NCI-H1930 (cell line): ENCODE measurements around the gene TSHR.
A peak's percentile ranks its signal among the peaks of the same experiment; 100 is the strongest.

ENCODE experiments used
- DNase-seq, 2 experiments: peaks; one replicate each; lab custom pipeline; 2025; lab: John Stamatoyannopoulos, UW

Gene TSHR

DNA sequence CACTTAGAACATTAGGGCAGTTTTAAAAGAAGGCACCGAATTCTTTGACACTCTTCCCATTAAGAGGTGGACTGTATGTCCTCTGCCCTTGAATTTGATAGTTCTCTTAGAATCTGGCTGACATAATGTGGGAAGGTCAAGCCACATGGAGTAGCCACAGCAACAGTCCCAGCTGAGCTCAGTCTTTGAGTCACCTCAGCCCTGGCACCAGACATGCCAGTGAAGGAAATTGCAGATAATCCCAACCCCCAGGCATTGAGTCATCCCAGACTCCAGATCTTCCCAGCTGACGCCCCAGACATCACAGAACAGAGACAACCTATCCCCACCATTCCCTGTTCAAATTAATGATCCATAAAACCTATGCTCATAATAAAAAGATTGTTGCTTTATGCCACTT is 181.9 kb downstream of the TSHR start:
- no peak for DNase-seq

DNA sequence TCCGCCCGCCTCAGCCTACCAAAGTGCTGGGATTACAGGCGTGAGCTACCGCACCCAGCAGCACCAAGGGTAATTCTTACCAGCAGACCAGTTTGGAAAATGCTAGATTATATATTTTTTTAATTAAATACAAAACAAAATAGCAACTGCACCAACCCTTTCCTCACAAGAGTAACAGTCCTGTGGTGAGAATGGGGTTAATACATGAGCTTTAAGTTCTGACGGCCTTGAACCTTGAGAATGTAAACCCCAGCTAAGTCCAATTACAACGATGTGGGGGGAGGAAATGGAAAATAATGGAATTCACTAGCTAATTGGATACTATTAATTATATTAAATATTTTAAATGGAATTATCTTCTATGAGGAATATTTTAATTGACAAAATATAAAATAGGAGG is 183.0 kb downstream of the TSHR start:
- no peak for DNase-seq

DNA sequence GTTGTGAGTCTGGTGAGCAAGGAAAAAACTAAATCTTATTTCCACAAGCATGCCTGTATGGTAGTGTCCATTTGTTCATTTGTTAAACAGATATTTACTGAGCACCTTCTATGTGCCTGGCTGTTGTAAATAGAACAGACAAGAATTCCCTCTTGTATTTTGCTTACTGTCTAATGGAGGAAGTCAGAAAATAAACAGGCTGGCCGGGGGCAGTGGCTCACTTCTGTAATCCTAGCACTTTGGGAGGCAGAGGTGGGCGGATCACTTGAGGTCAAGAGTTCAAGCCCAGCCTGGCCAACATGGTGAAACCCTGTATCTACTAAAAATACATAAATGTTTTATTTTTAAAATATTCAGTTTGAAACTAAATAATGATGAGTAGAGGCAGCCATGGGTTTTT is 186.0 kb downstream of the TSHR start:
- DNase-seq, result no peak

DNA sequence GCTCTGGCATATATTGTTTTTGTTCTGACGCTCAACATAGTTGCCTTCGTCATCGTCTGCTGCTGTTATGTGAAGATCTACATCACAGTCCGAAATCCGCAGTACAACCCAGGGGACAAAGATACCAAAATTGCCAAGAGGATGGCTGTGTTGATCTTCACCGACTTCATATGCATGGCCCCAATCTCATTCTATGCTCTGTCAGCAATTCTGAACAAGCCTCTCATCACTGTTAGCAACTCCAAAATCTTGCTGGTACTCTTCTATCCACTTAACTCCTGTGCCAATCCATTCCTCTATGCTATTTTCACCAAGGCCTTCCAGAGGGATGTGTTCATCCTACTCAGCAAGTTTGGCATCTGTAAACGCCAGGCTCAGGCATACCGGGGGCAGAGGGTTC is 188.4 kb downstream of the TSHR start:
- no peak for DNase-seq

DNA sequence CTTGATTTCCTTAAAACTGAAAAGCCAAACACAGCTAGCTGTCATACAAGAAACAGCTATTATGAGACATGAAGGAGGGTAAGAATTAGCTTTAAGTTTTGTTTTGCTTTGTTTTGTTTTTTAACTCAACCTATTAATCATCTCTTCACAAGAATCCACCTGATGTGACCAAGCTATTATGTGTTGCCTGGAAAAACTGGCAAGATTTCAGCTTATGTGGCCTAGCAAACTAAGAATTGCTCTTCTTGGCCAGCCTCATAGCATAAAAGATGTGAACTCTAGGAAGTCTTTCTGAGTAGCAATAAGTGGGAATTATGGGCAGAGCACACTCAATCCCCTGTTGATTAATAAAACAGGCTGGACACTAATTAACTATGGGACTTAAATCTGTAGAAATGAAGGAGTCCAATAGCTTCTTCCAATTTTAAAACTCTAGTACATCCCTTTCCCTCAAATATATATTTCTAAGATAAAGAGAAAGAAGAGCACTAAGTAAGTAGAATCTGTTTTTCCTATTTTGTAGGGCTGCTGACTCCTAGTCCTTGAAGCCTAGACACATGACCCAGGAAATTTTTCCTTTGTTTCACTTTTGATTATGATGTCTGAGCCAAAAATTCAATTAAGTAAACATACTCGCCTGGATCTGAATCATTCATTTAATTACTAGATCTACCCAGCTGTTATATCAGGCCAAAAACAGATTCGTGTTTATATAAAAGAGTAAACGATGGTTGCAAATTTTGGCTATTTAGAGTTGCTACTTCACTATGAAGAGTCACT is 189.6 kb downstream of the TSHR start:
- no peak for DNase-seq

DNA sequence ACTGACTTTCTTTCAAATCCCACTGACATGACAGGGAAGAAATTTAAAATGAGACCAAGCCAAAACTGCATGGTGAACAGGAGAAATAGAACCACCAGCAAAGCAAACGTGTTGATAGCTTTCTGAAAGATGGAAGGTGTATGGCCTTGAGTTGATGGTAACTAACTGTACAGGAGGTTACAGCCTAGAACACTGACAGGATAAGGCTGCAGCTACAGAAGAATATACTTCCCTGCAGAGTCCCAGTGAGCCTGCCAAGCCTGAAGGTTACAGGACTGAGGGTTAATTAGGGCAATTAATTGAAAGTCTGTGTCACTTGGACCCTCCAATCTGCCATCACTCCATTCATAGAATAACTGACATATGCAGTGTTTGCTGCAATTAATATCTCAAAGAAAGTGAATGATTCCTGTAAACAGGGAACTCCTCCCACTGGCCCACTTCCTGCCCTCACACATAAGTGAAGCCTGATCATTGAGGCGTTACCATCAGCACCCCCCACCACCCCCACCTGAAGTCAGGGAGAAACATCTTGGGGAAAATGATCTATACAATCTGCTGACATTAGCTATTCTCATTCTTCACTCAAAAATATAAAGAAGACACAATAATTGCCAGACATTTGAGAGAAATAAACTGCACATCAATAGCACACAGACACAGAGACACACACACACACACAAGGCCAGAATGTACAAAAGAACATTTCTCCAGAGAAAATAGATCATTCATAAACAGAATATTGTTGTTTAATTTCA is 191.9 kb downstream of the TSHR start:
- no peak for DNase-seq

DNA sequence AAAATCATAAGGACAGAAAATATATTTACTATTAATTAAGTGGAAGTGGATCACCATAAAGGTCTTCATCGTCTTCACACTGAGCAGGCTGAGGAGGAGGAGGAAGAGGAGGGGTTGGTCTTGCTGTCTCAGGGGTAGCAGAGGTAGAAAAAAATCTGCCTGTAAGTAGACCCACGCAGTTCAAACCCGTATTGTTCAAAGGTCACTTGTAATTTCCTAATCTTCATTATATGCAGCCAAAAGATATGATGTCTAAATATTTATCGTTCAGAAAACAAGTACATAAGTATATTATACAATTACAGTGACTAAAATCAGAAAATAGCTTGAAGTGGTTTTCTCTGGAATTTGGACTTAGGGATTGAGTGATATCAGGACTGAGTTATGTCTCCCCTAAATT is 193.2 kb downstream of the TSHR start:
- DNase-seq, result no peak

DNA sequence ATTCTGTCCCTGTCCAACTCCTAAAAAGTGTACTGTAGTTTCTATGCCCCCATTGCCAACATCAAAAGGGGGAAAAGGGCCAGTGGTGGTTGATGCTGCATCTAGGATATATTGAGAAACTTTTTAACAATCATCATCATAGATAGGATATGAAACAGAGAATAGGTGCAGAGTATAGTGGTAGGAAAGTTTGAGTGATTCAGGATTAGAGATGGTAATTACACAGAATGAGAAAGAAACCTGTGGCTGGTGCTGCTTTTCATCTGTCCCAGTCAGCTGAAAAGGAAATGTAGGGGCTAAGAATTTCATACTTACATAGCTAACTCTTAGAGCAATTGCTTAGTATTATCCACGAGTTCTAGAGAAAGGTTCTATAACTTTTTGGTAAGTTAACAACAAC is 197.8 kb downstream of the TSHR start:
- no peak for DNase-seq

DNA sequence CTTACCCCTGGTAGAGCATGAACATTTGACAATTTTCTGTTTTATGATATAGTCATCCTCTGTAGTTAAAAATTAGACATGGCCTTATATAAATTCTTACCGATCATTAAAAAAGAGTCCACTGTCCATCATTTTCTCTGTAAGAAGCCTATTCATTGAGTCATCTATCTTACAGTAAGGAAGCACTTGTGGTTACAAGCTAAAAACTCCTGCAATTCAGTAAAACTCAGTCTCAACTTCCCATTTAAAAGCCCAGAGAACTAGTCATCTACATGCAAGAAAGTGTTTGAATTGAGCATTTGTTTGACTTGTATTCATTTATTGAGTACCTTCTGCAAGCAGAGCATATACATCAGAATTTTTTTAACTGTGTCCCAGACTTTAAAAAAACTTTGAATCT is 202.0 kb downstream of the TSHR start:
- DNase-seq, result no peak

DNA sequence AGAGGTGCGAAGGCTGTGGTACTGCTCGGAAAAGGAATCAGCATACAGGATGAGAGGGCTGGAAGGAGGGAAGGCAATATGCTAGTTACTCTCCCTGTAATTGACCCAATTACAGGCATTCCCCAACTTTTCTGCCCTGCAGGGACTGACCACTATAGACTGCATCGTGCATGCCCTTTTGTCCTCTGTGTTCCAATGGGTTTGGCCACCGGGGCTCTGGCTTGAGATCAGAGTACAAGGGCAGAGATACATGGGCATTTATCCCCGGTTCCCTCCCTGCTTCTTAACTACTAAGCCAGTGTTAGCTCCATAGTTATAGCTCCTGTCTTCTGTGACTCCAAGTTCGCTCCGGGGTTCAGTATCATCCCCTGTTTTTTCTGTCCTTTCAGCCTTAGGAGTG is 205.7 kb downstream of the TSHR start:
- no peak for DNase-seq

DNA sequence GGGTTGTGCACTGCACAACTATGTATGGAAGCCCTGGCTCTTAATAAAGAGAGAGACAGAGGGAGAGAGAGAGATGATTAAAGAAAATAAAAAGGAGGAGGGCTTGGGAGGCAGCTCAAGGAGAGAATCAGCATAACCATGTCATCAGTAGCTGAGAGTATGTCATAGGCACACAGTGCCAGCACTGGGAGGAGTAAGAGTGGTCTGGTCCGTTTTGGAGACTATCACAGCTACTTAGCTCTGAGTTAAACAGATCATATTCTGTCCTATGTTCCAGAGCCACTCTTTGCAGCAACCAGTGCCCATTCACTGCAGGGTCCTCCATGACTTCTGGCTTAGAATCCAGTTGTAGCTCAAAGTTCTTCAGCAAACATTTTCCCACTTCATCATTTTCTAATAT is 206.3 kb downstream of the TSHR start:
- no peak for DNase-seq

DNA sequence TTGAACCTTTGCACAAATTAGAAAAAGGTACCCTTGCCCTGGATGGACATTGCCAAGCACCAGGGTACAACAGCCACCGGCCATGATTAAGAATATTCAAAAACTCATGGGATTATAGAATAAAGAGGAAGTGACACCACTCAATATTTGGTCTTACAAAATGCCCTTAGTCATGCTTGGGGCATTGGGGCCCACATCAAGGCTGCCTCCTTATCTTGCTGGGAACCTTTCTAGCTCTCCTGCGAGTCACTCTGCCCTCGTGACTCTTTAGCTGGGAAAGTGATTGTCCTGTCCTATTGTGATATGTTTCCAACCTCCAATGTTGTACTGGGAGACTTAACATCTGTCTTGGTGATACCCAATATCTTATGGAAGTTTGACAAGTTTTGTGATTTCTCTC is 207.5 kb downstream of the TSHR start:
- no peak for DNase-seq

DNA sequence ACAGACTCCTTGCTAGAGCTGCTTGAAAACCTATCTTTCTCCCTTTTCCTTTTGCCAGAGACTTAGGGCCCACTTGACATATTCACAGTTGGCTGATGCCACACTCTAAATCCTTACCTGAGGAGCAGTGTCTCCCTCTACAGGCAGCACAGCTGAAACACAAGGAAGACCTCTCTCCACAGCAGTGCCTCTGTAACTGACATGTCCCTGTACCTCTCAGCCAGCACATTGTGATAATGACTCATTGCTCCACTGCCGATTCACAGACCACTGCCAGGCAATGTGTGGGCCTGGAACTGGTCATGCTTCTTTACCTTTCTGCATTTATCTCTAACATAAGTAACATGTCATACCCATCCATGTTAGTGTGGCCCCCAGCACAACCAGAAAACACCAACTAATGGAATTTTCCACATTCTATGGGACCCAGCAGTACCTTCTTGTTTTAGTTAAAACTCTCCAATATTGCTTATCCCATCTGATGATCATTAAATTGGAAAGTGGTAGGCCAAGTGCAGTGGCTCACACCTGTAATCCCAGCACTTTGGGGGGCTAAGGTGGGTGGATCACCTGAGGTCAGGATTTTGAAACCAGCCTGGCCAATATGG is 208.8 kb downstream of the TSHR start:
- DNase-seq, result peak; percentile 33 to 42

DNA sequence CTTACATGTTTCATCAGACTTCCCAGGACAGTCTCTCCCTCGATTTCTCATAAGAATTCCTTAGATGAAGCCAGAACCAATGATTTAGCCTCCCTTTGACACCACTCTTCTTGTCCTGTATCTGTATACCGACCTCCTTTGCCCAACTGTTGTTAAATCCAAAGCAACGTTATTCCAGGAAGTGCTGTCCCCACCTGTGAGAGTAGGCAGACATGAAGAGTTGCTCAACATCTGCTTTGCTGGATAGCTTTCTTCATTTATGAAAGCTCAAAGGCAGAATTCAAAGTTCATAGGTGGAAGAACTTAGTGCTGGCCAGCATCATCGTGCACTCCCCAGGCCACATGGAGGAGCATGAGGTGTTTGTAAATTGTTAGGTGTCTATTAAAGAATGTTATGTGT is 209.8 kb downstream of the TSHR start:
- DNase-seq, result no peak

DNA sequence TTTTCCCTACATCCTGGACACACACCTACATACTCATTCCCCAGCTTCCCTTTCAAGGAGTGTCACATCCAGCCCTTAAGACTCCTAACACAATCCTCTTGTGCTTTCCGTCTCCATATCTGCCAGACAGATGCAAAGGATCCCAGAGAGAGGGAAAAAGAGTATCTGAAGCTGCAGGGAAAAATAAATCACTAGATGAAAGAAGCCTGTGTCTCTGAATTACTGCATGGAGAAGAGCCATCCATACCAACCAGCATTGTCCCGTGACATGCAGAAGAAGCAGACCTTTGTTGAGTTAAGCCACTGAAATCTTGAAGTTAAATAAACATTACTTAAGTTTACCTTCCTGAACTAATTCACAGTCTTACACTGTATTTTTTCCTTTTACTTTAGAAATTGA is 210.7 kb downstream of the TSHR start:
- no peak for DNase-seq

DNA sequence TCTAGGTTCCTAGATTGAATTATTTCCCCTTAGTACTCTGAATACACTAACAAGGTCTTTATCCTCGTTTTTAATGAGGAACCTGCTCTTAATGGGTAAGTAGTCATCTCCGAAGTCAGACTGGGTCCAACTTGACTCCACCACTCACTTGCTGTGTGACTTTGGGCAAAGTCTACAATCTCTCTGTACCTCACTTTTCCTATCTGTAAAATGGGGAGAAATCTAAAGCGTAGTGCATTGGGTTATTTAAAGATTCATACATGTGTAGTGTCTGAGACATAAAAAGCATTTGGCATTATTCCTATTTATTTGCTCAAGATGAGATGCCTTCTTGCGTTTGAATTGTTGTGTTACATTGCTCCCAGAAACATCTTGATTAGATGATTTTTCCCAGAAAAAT is 213.8 kb downstream of the TSHR start:
- no peak for DNase-seq

DNA sequence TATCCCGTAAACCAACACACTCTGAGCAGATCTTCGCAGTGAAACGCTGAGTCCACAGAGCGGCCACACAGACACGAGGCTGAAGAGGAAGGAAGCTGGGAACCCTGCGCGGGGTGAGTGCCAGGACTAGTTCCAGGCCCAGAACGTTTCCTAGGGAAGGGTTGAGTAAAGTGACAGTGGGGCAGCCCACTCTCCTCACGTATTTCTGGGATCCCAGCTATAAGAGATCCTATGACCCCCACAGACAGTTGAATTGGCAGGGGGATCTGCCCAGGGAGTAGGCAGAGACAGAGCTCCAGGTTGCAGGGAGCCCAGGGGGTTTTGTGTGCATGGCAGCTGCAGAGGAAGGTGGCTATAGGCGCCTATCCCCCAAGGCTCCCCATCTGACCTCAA is 214.3 kb downstream of the TSHR start:
- DNase-seq, result no peak

DNA sequence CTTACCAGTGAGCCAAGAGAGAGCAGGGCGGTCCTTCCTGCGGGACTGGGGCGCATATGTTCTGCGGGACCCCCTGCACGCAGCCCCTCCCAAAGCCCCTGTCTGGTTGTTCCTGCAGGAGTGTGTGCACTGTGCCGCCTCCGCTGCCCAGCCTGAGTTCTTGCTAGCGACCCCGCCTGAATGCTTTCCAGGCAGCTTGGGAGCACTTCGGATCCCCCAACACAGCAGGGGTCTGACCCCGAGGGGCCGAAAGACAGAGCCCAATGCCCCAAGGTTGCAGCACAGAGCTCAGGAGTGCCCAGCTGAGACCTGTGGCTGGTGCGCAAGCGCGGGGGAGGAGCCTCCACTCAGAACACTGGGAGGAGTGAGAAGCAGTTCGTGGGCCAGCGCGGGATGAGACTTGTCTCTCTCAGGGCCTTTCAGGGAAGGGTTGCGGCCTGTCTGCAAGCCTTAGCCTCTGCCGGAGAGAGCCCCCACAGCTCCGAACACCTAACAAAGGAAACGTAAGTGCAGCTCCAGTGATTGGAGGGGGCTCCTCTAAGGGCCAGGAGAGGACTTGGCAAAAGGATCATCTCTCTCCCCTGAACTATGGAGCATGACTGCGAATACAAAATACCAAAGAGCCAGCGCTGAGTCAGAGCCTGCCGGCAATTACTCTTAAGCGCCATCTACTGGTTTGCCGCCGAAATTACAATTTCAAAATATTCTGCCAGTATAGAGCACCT is 214.8 kb downstream of the TSHR start:
- peak; percentile 35 to 49 for DNase-seq

DNA sequence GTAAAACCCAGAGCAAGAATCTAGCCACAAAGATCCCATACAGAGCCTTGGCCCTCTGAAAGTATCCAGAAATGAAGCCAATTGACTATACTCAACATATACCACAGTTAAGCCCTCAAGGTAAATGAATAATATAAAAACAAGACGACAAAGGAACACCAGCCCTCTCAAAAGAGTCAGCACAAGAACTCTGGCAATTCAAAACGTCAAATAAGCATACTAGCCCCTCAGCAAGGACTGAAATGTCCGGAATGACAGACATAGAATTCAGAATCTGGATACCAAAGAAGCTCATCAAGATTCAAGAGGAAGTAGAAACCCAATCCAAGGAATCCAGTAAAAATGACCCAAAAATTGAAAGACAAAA is 215.4 kb downstream of the TSHR start:
- DNase-seq, result no peak

DNA sequence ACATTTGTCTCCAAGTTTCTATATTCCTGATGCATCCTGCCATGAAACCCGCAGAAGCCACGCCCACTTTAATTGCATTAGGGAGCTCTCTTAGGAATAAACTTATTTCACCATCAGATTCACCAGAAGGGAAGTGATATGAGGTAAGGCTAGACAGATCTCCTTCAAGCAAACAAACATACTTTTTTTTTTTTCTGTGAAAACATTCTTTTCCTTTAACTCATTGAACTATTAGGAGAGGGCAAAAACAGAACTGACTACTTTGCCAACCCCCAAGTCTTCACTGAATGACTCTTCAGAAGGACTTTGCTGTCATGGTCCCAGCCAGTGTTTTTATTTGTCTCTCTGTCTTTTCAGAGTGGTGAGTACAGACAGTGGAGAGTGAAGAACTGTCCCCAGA is 216.9 kb downstream of the TSHR start:
- no peak for DNase-seq

DNA sequence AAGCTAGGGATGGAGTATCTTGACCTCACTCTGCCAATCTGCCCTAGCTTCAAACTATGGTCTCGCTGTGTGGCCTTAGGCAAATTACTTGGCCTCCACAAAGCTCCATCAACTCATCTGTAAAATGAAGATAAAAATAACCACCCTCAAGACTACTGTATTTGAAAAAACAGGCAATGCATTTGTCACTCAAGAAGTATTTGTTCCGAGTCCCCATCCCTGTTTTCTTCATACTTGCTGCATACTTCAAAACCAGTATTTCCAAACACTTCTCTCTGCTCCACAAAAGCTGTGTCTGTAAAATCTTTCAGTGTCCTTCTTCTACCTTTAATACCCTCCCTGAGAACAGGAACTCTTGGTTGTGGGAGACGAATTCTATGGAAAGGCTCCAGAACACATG is 217.5 kb downstream of the TSHR start:
- no peak for DNase-seq

DNA sequence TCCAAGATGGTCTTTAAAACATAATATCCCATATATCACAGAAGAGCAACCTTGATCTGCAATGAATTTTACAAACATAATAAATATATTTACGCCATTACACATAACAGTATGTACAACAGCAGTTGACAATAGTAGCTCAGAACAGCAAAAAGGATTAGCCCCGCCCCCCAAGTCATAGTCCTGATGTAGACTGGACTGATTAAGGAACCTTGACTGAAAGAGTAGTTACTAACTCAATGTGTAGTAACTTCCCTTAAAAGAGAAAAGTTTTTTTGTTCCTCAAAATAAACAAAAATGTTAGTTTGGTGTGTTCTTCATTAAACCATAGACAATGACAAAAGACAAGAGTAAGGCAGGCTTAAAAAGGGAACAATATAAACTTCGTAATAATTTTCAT is 220.8 kb downstream of the TSHR start:
- no peak for DNase-seq

DNA sequence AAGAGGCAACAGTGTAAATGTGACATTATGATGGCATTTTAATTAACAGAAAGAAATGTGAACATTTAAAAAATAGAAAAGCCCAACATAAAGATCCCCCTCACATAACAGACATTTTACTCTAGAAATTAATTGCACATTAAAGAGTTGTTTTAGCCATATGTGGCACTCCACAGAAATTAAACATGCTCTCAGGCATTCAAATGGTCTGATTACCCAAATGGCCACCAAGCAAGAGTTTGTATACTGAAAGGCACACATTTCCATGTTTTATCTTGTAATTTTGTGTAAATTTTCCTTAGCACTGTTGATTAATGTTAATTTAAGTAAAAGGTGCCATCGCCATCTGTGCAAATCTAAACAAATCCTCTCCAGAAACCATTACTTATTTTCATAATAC is 221.8 kb downstream of the TSHR start:
- no peak for DNase-seq
